Upper lobe of left lung (tissue), 4 donors: Measurements from ENCODE around the gene DFFB.

Source experiments
- CTCF ChIP-seq, 6 experiments: fragments of 450-650 bp in 4 of 6; fragments of 200-600 bp in 2 of 6; sonication (generic) in 2 of 6; IDR thresholded peaks; one replicate each; pipeline ENCODE4 v1.5.1; 2016 to 2019; ENCODE audit warnings: antibody characterized with exemption in 6 of 6
- POLR2A ChIP-seq, 4 donors: fragments of 450-650 bp; IDR thresholded peaks; one replicate each; pipeline ENCODE4 v1.5.1; 2016 to 2017; ENCODE audit warnings: antibody characterized with exemption in 4 of 4, mild to moderate bottlenecking in 2 of 4

GRCh38 chr1:3925256-3925655 lies 68.0 kb downstream of the DFFB start:
- TF ChIP-seq CTCF (IDR thresholded peaks at IDR 0.05) (no peak), POLR2A (IDR thresholded peaks at IDR 0.05) (no peak)
